PC-9 (cell line): ENCODE results near the gene TRABD2A. TPM values are rescaled to one million over a fixed set of nuclear protein-coding genes. Genes with fewer than 3 reads are reported as not detected.

Experiments used
- BruUV-seq: library from RNA; stranded (reverse); fragments of 400-500 nt; replicated peaks from 2 replicates; lab custom pipeline; 2021; lab: Mats Ljungman, UMichigan
- CTCF ChIA-PET: fragments of 300-600 bp; sonication (Branson Sonifier 250); formaldehyde crosslinking; loops from one replicate; lab custom pipeline; 2022; ENCODE audit warnings: antibody characterized with exemption; lab: Charles Lee
- POLR2A ChIA-PET: fragments of 300-600 bp; sonication (Branson Sonifier 250); formaldehyde crosslinking; loops from one replicate; lab custom pipeline; 2022; ENCODE audit warnings: antibody characterized with exemption; ENCODE audit not compliant: unreplicated experiment; lab: Charles Lee
- DNase-seq, 2 experiments: peaks; one replicate each; pipeline versions ENCODE4 v3.0.0 to v3.0.0-alpha.2; 2015 to 2022; ENCODE audit warnings: mixed read lengths in 1 of 2
- H2AFZ ChIP-seq: fragments of 200-600 bp; sonication (generic); 2 replicates; pipeline ENCODE4 v1.8.1; 2017; ENCODE audit warnings: antibody characterized with exemption
- H3F3A ChIP-seq: fragments of 200-600 bp; sonication (generic); 2 replicates; pipeline ENCODE4 v1.8.1; 2017; ENCODE audit warnings: antibody characterized with exemption, mild to moderate bottlenecking, low read depth; ENCODE audit not compliant: insufficient read depth
- H3K27ac ChIP-seq: fragments of 200-600 bp; sonication (generic); 2 replicates; pipeline ENCODE4 v1.6.1; 2016; ENCODE audit warnings: mixed run types
- H3K27me3 ChIP-seq: fragments of 200-600 bp; sonication (generic); 2 replicates; pipeline ENCODE4 v1.6.1; 2016; ENCODE audit warnings: low read depth, mixed run types; ENCODE audit not compliant: insufficient read depth
- H3K36me3 ChIP-seq: fragments of 200-600 bp; sonication (generic); 2 replicates; pipeline ENCODE4 v1.6.1; 2016; ENCODE audit warnings: low read depth, mixed run types
- H3K4me1 ChIP-seq: fragments of 200-600 bp; sonication (generic); replicated peaks from 2 replicates; pipeline ENCODE4 v1.6.1; 2016; ENCODE audit warnings: mixed run types; ENCODE audit not compliant: insufficient read depth
- H3K4me2 ChIP-seq: fragments of 200-600 bp; sonication (generic); 2 replicates; pipeline ENCODE4 v1.6.1; 2017; ENCODE audit warnings: mixed run types
- H3K4me3 ChIP-seq: fragments of 200-600 bp; sonication (generic); 2 replicates; pipeline ENCODE4 v1.6.1; 2016; ENCODE audit warnings: mixed run types
- H3K79me2 ChIP-seq: fragments of 200-600 bp; sonication (generic); 2 replicates; pipeline ENCODE4 v1.6.1; 2017; ENCODE audit warnings: low read depth, mixed run types
- H3K9me2 ChIP-seq: fragments of 200-600 bp; sonication (generic); 2 replicates; pipeline ENCODE4 v1.8.1; 2017; ENCODE audit warnings: mild to moderate bottlenecking; ENCODE audit not compliant: insufficient read depth
- H3K9me3 ChIP-seq: fragments of 200-600 bp; sonication (generic); 2 replicates; pipeline ENCODE4 v1.8.1; 2016; ENCODE audit warnings: low read depth; ENCODE audit not compliant: insufficient read depth
- H4K20me1 ChIP-seq: fragments of 200-600 bp; sonication (generic); 2 replicates; pipeline ENCODE4 v1.8.1; 2017; ENCODE audit not compliant: insufficient read depth
- EZH2 ChIP-seq: fragments of 200-600 bp; sonication (generic); IDR thresholded peaks from 2 replicates; pipeline ENCODE4 v1.8.0; 2017; ENCODE audit warnings: antibody characterized with exemption, low read depth
- intact Hi-C: fragments of 100-400 bp; cut with micrococcal nuclease; formaldehyde crosslinking; loops from one replicate; pipeline ENCODE4 v1.10.0; 2022; ENCODE audit not compliant: unreplicated experiment
- total RNA-seq: library from RNA; stranded (reverse); gene quantifications from 2 replicates; pipeline ENCODE4 v1.2.3, GENCODE V29; 2021
- TF ChIP-seq, protein P1 (sequence below): fragments of 200-600 bp; sonication (generic); conservative IDR thresholded peaks from 2 replicates; pipeline ENCODE4 v1.6.1; 2017; ENCODE audit warnings: mixed run types, antibody characterized with exemption, mild to moderate bottlenecking, moderate library complexity

TRABD2A gene
- total RNA-seq, 1 experiment from 2014 or later, result 2.2 TPM

- H3K4me3 ChIP-seq, result no peak overlapping the region
- POLR2A ChIA-PET, result no interaction called here
- no peaks in the 10 kb centered on the region for H3K36me3 ChIP-seq
- H4K20me1 ChIP-seq, result no peaks in the 10 kb centered on the region
- intact Hi-C loops, result no loop called here
- H3K9me2 ChIP-seq, result no peaks in the 10 kb centered on the region
- no peaks in the 10 kb centered on the region for H3F3A ChIP-seq
- H3K27ac ChIP-seq, result no peak overlapping the region
- no TSS peak for BruUV-seq
- DNase-seq, result no peak
- H3K27me3 ChIP-seq, result peaks cover 5% of the 10 kb centered on the region; the same call in 1 of the 2 replicates
- TF ChIP-seq EZH2, result no peak
- TF ChIP-seq, protein P1, sequence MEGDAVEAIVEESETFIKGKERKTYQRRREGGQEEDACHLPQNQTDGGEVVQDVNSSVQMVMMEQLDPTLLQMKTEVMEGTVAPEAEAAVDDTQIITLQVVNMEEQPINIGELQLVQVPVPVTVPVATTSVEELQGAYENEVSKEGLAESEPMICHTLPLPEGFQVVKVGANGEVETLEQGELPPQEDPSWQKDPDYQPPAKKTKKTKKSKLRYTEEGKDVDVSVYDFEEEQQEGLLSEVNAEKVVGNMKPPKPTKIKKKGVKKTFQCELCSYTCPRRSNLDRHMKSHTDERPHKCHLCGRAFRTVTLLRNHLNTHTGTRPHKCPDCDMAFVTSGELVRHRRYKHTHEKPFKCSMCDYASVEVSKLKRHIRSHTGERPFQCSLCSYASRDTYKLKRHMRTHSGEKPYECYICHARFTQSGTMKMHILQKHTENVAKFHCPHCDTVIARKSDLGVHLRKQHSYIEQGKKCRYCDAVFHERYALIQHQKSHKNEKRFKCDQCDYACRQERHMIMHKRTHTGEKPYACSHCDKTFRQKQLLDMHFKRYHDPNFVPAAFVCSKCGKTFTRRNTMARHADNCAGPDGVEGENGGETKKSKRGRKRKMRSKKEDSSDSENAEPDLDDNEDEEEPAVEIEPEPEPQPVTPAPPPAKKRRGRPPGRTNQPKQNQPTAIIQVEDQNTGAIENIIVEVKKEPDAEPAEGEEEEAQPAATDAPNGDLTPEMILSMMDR, result no peak
- CTCF ChIA-PET, result no interaction called here
- H3K9me3 ChIP-seq, result no peaks in the 10 kb centered on the region
- H3K4me2 ChIP-seq, result no peak overlapping the region
- H2AFZ ChIP-seq, result no peak overlapping the region
- no peaks in the 10 kb centered on the region; the same call in 1 of the 2 replicates for H3K4me1 ChIP-seq
- H3K79me2 ChIP-seq, result no peaks in the 10 kb centered on the region
Measured at GRCh38 chr2:84805250-84805958, 75.5 kb downstream of the TRABD2A start.

- POLR2A ChIA-PET, result interaction anchor here (0.5 to 0.7 kb wide), 2 partner anchors 60 to 145 kb away, joined by 3 to 14 read pairs; no protein-coding TSS in a partner anchor
- Histone ChIP-seq H3K9me3 (no peaks in the 10 kb centered on the region), H3K4me1 (no peaks in the 10 kb centered on the region), H3K4me3 (no peak overlapping the region), H3K4me2 (no peak overlapping the region), H3K9me2 (no peaks in the 10 kb centered on the region), H4K20me1 (no peaks in the 10 kb centered on the region), H3K27me3 (peaks cover 5% of the 10 kb centered on the region; the same call in 1 of the 2 replicates), H2AFZ (no peak overlapping the region), H3K36me3 (no peaks in the 10 kb centered on the region), H3K79me2 (no peaks in the 10 kb centered on the region), H3F3A (no peaks in the 10 kb centered on the region), H3K27ac (no peak overlapping the region)
- intact Hi-C loops, result no loop called here
- CTCF ChIA-PET, result interaction anchor here (0.5 to 0.7 kb wide), 2 partner anchors 13 to 498 kb away, joined by 5 to 9 read pairs; no protein-coding TSS in a partner anchor
- TF ChIP-seq, protein P1, result no peak
- TF ChIP-seq EZH2, result no peak
- BruUV-seq, result no TSS peak
- no peak for DNase-seq
Measured at GRCh38 chr2:84801811-84802210, 79.1 kb downstream of the TRABD2A start.

GRCh38 chr2:84800194-84800805 is 80.6 kb downstream of the TRABD2A start:
- H3F3A ChIP-seq, result no peaks in the 10 kb centered on the region
- H3K79me2 ChIP-seq, result no peaks in the 10 kb centered on the region
- no peaks in the 10 kb centered on the region for H3K9me3 ChIP-seq
- H3K4me2 ChIP-seq, result no peak overlapping the region
- no peaks in the 10 kb centered on the region for H3K36me3 ChIP-seq
- H2AFZ ChIP-seq, result no peak overlapping the region
- H3K9me2 ChIP-seq, result no peaks in the 10 kb centered on the region
- intact Hi-C loops, result no loop called here
- BruUV-seq, result no TSS peak
- no peaks in the 10 kb centered on the region; the same call in 1 of the 2 replicates for H3K27me3 ChIP-seq
- ChIA-PET POLR2A (no interaction called here), CTCF (no interaction called here)
- H4K20me1 ChIP-seq, result no peaks in the 10 kb centered on the region
- TF ChIP-seq, protein P1, result no peak
- H3K4me1 ChIP-seq, result no peaks in the 10 kb centered on the region
- H3K27ac ChIP-seq, result no peak overlapping the region
- H3K4me3 ChIP-seq, result no peak overlapping the region
- DNase-seq, result no peak
